HEK293T (cell line): ENCODE results near the gene NBAS.

Experiments used
- BHLHE40 ChIP-seq: fragments of 450-650 bp; IDR thresholded peaks from 2 replicates; pipeline ENCODE4 v1.6.1; 2016; ENCODE audit warnings: mild to moderate bottlenecking, moderate library complexity, borderline replicate concordance
- L3MBTL2 ChIP-seq: fragments of 450-650 bp; conservative IDR thresholded peaks from 2 replicates; pipeline ENCODE4 v1.6.1; 2016; ENCODE audit warnings: mild to moderate bottlenecking
- SP1 ChIP-seq: fragments of 450-650 bp; IDR thresholded peaks from 2 replicates; pipeline ENCODE4 v1.6.1; 2017
- TARDBP ChIP-seq: fragments of 450-650 bp; IDR thresholded peaks from 2 replicates; pipeline ENCODE4 v1.6.1; 2016
- ZNF384 ChIP-seq: fragments of 450-650 bp; IDR thresholded peaks from 2 replicates; pipeline ENCODE4 v1.6.1; 2016
- TF ChIP-seq, protein P1 (sequence below): fragments of 450-650 bp; IDR thresholded peaks from 2 replicates; pipeline ENCODE4 v1.6.1; 2016

DNA sequence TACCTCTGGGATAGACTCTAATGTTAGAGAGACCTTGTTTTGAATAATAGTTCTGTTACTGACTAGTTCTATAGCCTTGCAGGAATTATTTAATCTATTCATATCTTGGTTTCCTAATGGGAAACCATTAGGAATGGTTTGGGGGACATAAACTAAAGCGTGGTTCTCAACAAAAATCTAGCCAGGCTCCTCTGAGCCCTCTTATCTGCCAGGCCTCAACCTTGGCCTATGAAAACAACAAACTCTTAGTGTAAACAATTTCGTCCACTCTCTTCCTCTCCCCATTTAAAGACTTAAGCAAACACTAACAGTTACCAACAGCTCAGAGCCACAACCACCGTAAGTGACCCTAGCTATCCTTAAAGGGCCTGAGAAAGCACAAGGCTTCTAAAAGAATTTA is 10.6 kb upstream of the NBAS start:
- TF ChIP-seq TARDBP = no peak
- TF ChIP-seq, protein P1, sequence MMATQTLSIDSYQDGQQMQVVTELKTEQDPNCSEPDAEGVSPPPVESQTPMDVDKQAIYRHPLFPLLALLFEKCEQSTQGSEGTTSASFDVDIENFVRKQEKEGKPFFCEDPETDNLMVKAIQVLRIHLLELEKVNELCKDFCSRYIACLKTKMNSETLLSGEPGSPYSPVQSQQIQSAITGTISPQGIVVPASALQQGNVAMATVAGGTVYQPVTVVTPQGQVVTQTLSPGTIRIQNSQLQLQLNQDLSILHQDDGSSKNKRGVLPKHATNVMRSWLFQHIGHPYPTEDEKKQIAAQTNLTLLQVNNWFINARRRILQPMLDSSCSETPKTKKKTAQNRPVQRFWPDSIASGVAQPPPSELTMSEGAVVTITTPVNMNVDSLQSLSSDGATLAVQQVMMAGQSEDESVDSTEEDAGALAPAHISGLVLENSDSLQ = no peak
- no peak for TF ChIP-seq ZNF384
- no peak for TF ChIP-seq L3MBTL2
- no peak for TF ChIP-seq SP1
- no peak for TF ChIP-seq BHLHE40
